Measurements from ENCODE around the gene APOC3. TPM values are rescaled to one million over a fixed set of nuclear protein-coding genes. Genes with fewer than 3 reads are reported as not detected.

Gene APOC3
- polyA plus RNA-seq, 1 donor (not counting 4 experiments of a cell fraction or from before 2014, with no cell fraction given) = not detected

GRCh38 chr11:116827461-116827860, 2.2 kb upstream of the APOC3 start:
- FAIRE-seq (no peak), DNase-seq (ENCODE audit: low read depth, low spot score) (no peak)
- Histone ChIP-seq H3K9me3 (ENCODE audit: control insufficient read depth, low read depth, low read length) (no peaks in the 10 kb centered on the region), H4K20me1 (ENCODE audit: control insufficient read depth, extremely low read depth, insufficient read depth, low read length) (no peaks in the 10 kb centered on the region), H3K27ac (ENCODE audit: control insufficient read depth, insufficient read depth, low read length) (no peak overlapping the region), H3K79me2 (ENCODE audit: control insufficient read depth, insufficient read depth, low read length) (no peaks in the 10 kb centered on the region), H3K4me2 (ENCODE audit: control insufficient read depth, extremely low read depth, insufficient read depth, low read depth, low read length) (no peak overlapping the region), H3K9ac (ENCODE audit: control insufficient read depth, extremely low read depth, insufficient read depth, low read length) (no peak overlapping the region), H3K4me3 (ENCODE audit: control insufficient read depth in 2 of 3, extremely low read depth in 1 of 3, insufficient read depth in 2 of 3, low read depth in 1 of 3, low read length in 3 of 3) (no peak overlapping the region), H3K4me1 (ENCODE audit: control insufficient read depth, extremely low read depth, insufficient read depth, low read length) (no peaks in the 10 kb centered on the region), H2AFZ (ENCODE audit: control insufficient read depth, low read length) (no peak overlapping the region), H3K27me3 (ENCODE audit: control insufficient read depth, extremely low read depth, insufficient read depth, low read length) (no peaks in the 10 kb centered on the region), H3K9me1 (ENCODE audit: control insufficient read depth, extremely low read depth, insufficient read depth, low read length) (no peaks in the 10 kb centered on the region), H3K36me3 (ENCODE audit: control insufficient read depth in 2 of 2, extremely low read depth in 1 of 2, insufficient read depth in 2 of 2, low read length in 2 of 2) (no peaks in the 10 kb centered on the region)
- TF ChIP-seq, protein P1, sequence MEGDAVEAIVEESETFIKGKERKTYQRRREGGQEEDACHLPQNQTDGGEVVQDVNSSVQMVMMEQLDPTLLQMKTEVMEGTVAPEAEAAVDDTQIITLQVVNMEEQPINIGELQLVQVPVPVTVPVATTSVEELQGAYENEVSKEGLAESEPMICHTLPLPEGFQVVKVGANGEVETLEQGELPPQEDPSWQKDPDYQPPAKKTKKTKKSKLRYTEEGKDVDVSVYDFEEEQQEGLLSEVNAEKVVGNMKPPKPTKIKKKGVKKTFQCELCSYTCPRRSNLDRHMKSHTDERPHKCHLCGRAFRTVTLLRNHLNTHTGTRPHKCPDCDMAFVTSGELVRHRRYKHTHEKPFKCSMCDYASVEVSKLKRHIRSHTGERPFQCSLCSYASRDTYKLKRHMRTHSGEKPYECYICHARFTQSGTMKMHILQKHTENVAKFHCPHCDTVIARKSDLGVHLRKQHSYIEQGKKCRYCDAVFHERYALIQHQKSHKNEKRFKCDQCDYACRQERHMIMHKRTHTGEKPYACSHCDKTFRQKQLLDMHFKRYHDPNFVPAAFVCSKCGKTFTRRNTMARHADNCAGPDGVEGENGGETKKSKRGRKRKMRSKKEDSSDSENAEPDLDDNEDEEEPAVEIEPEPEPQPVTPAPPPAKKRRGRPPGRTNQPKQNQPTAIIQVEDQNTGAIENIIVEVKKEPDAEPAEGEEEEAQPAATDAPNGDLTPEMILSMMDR (optimal IDR thresholded peaks at IDR 0.05 in 1 of 3, IDR thresholded peaks at IDR 0.05 in 1 of 3, conservative IDR thresholded peaks at IDR 0.05 in 1 of 3; ENCODE audit: extremely low read depth in 1 of 3, insufficient read depth in 2 of 3, low read length in 3 of 3) = no peak
- TF ChIP-seq EZH2 (IDR thresholded peaks at IDR 0.05; ENCODE audit: low read length) = no peak
- dilution Hi-C loops (cut with MboI; ENCODE audit: extremely low pct_ligation_motif_present, low sequenced_read_pairs) = no loop called here

- no peaks in the 10 kb centered on the region for H3K9me1 ChIP-seq (ENCODE audit: control insufficient read depth, extremely low read depth, insufficient read depth, low read length)
- no peak overlapping the region for H3K27ac ChIP-seq (ENCODE audit: control insufficient read depth, insufficient read depth, low read length)
- no peaks in the 10 kb centered on the region for H3K9me3 ChIP-seq (ENCODE audit: control insufficient read depth, low read depth, low read length)
- H2AFZ ChIP-seq (ENCODE audit: control insufficient read depth, low read length) = no peak overlapping the region
- no peaks in the 10 kb centered on the region for H3K79me2 ChIP-seq (ENCODE audit: control insufficient read depth, insufficient read depth, low read length)
- no peak overlapping the region for H3K9ac ChIP-seq (ENCODE audit: control insufficient read depth, extremely low read depth, insufficient read depth, low read length)
- H3K36me3 ChIP-seq (ENCODE audit: control insufficient read depth in 2 of 2, extremely low read depth in 1 of 2, insufficient read depth in 2 of 2, low read length in 2 of 2) = no peaks in the 10 kb centered on the region
- no peak overlapping the region for H3K4me2 ChIP-seq (ENCODE audit: control insufficient read depth, extremely low read depth, insufficient read depth, low read depth, low read length)
- H3K4me1 ChIP-seq (ENCODE audit: control insufficient read depth, extremely low read depth, insufficient read depth, low read length) = no peaks in the 10 kb centered on the region
- TF ChIP-seq EZH2 (IDR thresholded peaks at IDR 0.05; ENCODE audit: low read length) = no peak
- TF ChIP-seq, protein P1 (optimal IDR thresholded peaks at IDR 0.05 in 1 of 3, IDR thresholded peaks at IDR 0.05 in 1 of 3, conservative IDR thresholded peaks at IDR 0.05 in 1 of 3; ENCODE audit: extremely low read depth in 1 of 3, insufficient read depth in 2 of 3, low read length in 3 of 3) = no peak
- dilution Hi-C loops (cut with MboI; ENCODE audit: extremely low pct_ligation_motif_present, low sequenced_read_pairs) = no loop called here
- FAIRE-seq (no peak), DNase-seq (ENCODE audit: low read depth, low spot score) (no peak)
- no peak overlapping the region for H3K4me3 ChIP-seq (ENCODE audit: control insufficient read depth in 2 of 3, extremely low read depth in 1 of 3, insufficient read depth in 2 of 3, low read depth in 1 of 3, low read length in 3 of 3)
- no peaks in the 10 kb centered on the region for H3K27me3 ChIP-seq (ENCODE audit: control insufficient read depth, extremely low read depth, insufficient read depth, low read length)
- no peaks in the 10 kb centered on the region for H4K20me1 ChIP-seq (ENCODE audit: control insufficient read depth, extremely low read depth, insufficient read depth, low read length)
These were observed 829 bp upstream of the APOC3 start for GRCh38 chr11:116828632-116829524.

Measured in keratinocyte (primary cell).